ENCODE results near the gene ALG9.

DNA sequence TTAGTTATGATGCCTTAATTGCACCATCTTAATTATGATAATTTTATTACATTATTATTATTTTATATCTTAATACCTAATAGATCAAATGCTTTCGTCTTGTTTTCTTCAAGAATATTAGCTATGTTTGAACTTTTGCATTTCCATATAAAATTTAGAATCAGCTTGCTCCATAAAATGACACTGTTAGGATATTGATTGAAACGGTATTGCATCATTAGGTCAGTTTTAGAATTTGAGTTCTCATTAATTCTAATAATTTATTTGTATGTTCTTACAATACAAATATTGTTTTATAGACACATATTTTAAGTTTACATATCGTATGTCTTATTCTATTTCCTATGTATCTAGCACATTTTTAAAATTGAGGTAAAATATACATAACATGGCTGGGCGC lies 14.7 kb upstream of the ALG9 start:
- TF ChIP-seq POLR2AphosphoS5 (IDR thresholded peaks at IDR 0.05; ENCODE audit: insufficient read depth, low read depth, low read length): no peak
- TF ChIP-seq POLR2A (IDR thresholded peaks at IDR 0.05; ENCODE audit: low read depth, low read length): no peak
- TF ChIP-seq, protein P1, sequence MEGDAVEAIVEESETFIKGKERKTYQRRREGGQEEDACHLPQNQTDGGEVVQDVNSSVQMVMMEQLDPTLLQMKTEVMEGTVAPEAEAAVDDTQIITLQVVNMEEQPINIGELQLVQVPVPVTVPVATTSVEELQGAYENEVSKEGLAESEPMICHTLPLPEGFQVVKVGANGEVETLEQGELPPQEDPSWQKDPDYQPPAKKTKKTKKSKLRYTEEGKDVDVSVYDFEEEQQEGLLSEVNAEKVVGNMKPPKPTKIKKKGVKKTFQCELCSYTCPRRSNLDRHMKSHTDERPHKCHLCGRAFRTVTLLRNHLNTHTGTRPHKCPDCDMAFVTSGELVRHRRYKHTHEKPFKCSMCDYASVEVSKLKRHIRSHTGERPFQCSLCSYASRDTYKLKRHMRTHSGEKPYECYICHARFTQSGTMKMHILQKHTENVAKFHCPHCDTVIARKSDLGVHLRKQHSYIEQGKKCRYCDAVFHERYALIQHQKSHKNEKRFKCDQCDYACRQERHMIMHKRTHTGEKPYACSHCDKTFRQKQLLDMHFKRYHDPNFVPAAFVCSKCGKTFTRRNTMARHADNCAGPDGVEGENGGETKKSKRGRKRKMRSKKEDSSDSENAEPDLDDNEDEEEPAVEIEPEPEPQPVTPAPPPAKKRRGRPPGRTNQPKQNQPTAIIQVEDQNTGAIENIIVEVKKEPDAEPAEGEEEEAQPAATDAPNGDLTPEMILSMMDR (IDR thresholded peaks at IDR 0.05; ENCODE audit: extremely low read depth in 1 of 2, insufficient read depth in 1 of 2, low read depth in 1 of 2, low read length in 2 of 2): no peak
- TF ChIP-seq EZH2 (IDR thresholded peaks at IDR 0.05; ENCODE audit: borderline replicate concordance, low read depth, low read length, severe bottlenecking): no peak
- TF ChIP-seq GATA2 (IDR thresholded peaks at IDR 0.05; ENCODE audit: insufficient read depth, insufficient read length, low read depth, low read length): no peak
- no peak for TF ChIP-seq JUN (IDR thresholded peaks at IDR 0.05; ENCODE audit: borderline replicate concordance, insufficient read depth, insufficient read length, low read depth)
- TF ChIP-seq, protein P2, sequence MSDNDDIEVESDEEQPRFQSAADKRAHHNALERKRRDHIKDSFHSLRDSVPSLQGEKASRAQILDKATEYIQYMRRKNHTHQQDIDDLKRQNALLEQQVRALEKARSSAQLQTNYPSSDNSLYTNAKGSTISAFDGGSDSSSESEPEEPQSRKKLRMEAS (IDR thresholded peaks at IDR 0.05; ENCODE audit: insufficient read depth, insufficient read length): no peak
- TF ChIP-seq MYC (IDR thresholded peaks at IDR 0.05; ENCODE audit: low read depth, low read length): no peak
- TF ChIP-seq FOS (IDR thresholded peaks at IDR 0.05; ENCODE audit: borderline replicate concordance, insufficient read depth, low read length): no peak

Measured in endothelial cell of umbilical vein (primary cell).